Measurements from ENCODE around the gene INPP5D. TPM values are rescaled to one million over a fixed set of nuclear protein-coding genes. Genes with fewer than 3 reads are reported as not detected.

INPP5D gene
- total and polyA plus RNA-seq, 3 donors from 2014 or later, result 5.7 to 12.7 (median 11.2) TPM

DNA sequence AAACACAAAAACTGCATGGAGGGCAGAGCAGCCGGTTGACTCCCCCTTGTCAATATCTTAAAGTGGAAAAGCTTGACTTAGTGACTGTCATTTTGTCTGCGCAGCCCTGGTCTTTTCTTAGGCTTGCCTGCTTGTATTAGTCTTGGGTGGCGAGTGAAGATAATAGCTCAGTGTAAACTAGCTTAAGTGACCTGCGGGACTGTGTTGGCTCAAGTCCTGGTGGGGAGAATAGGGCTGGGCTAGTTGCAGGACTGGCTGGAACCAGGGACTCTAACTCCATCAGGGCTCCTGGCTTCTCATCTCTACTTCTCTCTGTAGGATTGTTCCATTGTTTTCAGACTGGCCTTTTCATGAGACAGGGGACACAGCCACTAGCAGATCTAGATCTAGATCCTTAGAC lies 183.2 kb downstream of the INPP5D start:
- Histone ChIP-seq H3K4me1 (no peaks in the 10 kb centered on the region), H3K4me3 (no peak overlapping the region), H3K27ac (no peak overlapping the region), H3K36me3 (ENCODE audit: low read depth, missing control alignments) (no peaks in the 10 kb centered on the region), H3K9me3 (no peaks in the 10 kb centered on the region), H3K27me3 (no peaks in the 10 kb centered on the region)
- TF ChIP-seq, protein P1, sequence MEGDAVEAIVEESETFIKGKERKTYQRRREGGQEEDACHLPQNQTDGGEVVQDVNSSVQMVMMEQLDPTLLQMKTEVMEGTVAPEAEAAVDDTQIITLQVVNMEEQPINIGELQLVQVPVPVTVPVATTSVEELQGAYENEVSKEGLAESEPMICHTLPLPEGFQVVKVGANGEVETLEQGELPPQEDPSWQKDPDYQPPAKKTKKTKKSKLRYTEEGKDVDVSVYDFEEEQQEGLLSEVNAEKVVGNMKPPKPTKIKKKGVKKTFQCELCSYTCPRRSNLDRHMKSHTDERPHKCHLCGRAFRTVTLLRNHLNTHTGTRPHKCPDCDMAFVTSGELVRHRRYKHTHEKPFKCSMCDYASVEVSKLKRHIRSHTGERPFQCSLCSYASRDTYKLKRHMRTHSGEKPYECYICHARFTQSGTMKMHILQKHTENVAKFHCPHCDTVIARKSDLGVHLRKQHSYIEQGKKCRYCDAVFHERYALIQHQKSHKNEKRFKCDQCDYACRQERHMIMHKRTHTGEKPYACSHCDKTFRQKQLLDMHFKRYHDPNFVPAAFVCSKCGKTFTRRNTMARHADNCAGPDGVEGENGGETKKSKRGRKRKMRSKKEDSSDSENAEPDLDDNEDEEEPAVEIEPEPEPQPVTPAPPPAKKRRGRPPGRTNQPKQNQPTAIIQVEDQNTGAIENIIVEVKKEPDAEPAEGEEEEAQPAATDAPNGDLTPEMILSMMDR (IDR thresholded peaks at IDR 0.05), result no peak
- TF ChIP-seq POLR2A (IDR thresholded peaks at IDR 0.05), result no peak
- intact Hi-C loops (cut with DNase I; ENCODE audit: low total_unique reads), result no loop called here
- DNase-seq, result no peak
- WGBS, 2 donors, result 84 to 85% methylated on average over 4 of the region's 4 CpGs

DNA sequence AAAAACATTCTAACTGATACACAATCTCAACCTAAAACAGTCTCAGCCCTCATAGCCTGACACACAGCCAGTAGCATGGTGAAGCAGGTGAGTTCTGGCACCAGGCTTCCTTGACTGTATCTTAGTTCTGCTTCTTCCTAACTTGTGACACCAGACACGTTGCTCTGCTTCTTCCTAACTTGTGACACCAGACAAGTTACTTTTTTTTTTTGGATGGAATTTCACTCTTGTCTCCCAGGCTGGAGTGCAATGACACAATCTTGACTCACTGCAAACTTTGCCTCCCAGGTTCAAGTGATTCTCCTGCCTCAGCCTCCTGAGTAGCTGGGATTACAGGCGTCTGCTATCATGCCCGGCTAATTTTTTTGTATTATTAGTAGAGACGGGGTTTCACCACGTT lies 184.7 kb downstream of the INPP5D start:
- Histone ChIP-seq H3K4me1 (no peaks in the 10 kb centered on the region), H3K4me3 (no peak overlapping the region), H3K27ac (no peak overlapping the region), H3K27me3 (no peaks in the 10 kb centered on the region), H3K9me3 (no peaks in the 10 kb centered on the region), H3K36me3 (ENCODE audit: low read depth, missing control alignments) (no peaks in the 10 kb centered on the region)
- no peak for DNase-seq
- intact Hi-C loops (cut with DNase I; ENCODE audit: low total_unique reads), result no loop called here
- 52 to 66% methylated on average over 5 of the region's 5 CpGs for WGBS, 2 donors
- TF ChIP-seq, protein P1 (IDR thresholded peaks at IDR 0.05), result no peak
- TF ChIP-seq POLR2A (IDR thresholded peaks at IDR 0.05), result no peak

DNA sequence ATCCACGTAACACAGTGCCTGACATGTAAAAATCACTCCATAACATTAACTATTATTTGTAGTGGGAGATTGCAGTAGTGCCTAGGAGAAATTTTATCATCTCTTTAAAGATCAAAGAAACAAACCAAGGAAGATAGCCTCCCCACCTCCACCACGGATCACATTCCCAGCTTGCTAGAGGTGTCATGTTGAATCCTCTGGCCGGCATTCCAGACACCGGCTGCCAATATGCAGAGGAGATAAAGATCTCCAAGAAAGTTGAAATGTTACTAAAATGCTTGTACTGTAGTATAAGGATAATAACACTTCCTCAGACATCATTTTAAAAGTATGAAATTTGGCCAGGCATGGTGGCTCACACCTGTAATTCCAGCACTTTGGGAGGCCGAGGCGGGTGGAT lies 185.3 kb downstream of the INPP5D start:
- Histone ChIP-seq H3K27ac (no peak overlapping the region), H3K27me3 (no peaks in the 10 kb centered on the region), H3K4me3 (no peak overlapping the region), H3K36me3 (ENCODE audit: low read depth, missing control alignments) (no peaks in the 10 kb centered on the region), H3K4me1 (no peaks in the 10 kb centered on the region), H3K9me3 (no peaks in the 10 kb centered on the region)
- WGBS, 2 donors, result 75 to 78% methylated on average over 6 of the region's 6 CpGs
- no peak for DNase-seq
- intact Hi-C loops (cut with DNase I; ENCODE audit: low total_unique reads), result no loop called here
- no peak for TF ChIP-seq POLR2A (IDR thresholded peaks at IDR 0.05)
- TF ChIP-seq, protein P1 (IDR thresholded peaks at IDR 0.05), result no peak

DNA sequence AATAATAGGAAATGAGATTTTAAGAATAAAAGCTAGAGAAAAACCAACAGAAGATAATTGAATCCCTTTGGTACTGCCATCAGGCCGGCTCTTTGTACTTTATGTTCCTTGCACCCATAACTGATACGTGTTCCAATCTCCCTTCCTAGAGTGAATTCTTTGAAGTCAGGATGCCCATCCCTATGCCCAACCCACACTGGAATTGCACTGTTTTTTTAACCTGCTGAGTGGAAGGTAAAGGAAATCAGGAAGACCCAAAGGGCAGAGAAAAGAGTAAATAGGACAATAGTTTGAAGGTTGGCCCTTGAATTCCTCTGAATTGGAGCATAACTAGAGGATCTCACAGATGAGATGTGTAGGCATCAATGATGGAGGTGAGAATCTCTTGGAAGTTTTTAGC lies 187.0 kb downstream of the INPP5D start:
- intact Hi-C loops (cut with DNase I; ENCODE audit: low total_unique reads), result no loop called here

DNA sequence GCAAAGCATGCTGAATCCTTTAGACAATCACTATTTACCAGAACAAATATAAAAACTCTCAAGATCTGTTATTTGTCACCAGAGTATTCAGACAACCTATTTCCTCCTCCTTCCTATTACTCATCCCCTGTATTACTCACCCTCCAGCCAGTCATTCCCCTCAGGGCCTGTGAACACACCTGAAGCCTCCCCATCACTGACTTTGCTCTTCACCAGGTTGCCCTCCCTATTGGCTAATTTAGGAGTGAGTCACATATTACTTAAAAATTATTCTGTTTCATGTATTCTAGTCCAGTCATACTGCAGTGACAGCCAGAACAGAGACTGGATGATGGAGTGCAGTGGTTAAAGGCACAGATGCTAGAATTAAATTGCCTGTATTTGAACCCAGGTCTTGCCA lies 187.6 kb downstream of the INPP5D start:
- intact Hi-C loops (cut with DNase I; ENCODE audit: low total_unique reads), result no loop called here
- DNase-seq, result no peak
- Histone ChIP-seq H3K36me3 (ENCODE audit: low read depth, missing control alignments) (no peaks in the 10 kb centered on the region), H3K4me3 (no peak overlapping the region), H3K4me1 (peaks cover 8% of the 10 kb centered on the region), H3K9me3 (no peaks in the 10 kb centered on the region), H3K27me3 (no peaks in the 10 kb centered on the region), H3K27ac (no peak overlapping the region)
- no peak for TF ChIP-seq POLR2A (IDR thresholded peaks at IDR 0.05)
- TF ChIP-seq, protein P1 (IDR thresholded peaks at IDR 0.05), result no peak

More for the DNA sequence above, 187.0 kb downstream of the INPP5D start:
- Histone ChIP-seq H3K9me3 (no peaks in the 10 kb centered on the region), H3K36me3 (ENCODE audit: low read depth, missing control alignments) (no peaks in the 10 kb centered on the region), H3K27ac (no peak overlapping the region), H3K4me1 (peaks cover 4% of the 10 kb centered on the region), H3K4me3 (no peak overlapping the region), H3K27me3 (no peaks in the 10 kb centered on the region)
- TF ChIP-seq POLR2A (IDR thresholded peaks at IDR 0.05), result no peak
- TF ChIP-seq, protein P1 (IDR thresholded peaks at IDR 0.05), result no peak
- DNase-seq, result no peak
- WGBS, 2 donors, result 74 to 79% methylated on average over 2 of the region's 2 CpGs

Data from testis (tissue), 3 donors.